Islet of Langerhans (tissue), 1 donor: ENCODE data around the gene CCDC57.

Experiments used
- FAIRE-seq: peaks from one replicate; lab custom pipeline; 2011; peaks lifted over from hg19 to GRCh38; lab: Jason Lieb, UNC

CCDC57 gene

GRCh38 chr17:82246365-82247181, 33.9 kb upstream of the CCDC57 start:
- FAIRE-seq: no peak

- FAIRE-seq: no peak
Observed at GRCh38 chr17:82246040-82246364, 33.4 kb upstream of the CCDC57 start.

GRCh38 chr17:82245134-82246039, 32.7 kb upstream of the CCDC57 start:
- FAIRE-seq: no peak

GRCh38 chr17:82244413-82245133, 31.9 kb upstream of the CCDC57 start:
- FAIRE-seq: no peak

- no peak for FAIRE-seq
Observed at GRCh38 chr17:82243648-82244412, 31.2 kb upstream of the CCDC57 start.

GRCh38 chr17:82242977-82243647, 30.5 kb upstream of the CCDC57 start:
- FAIRE-seq: no peak

- no peak for FAIRE-seq
Observed at GRCh38 chr17:82242698-82242976, 30.0 kb upstream of the CCDC57 start.

- no peak for FAIRE-seq
Observed at GRCh38 chr17:82241926-82242697, 29.5 kb upstream of the CCDC57 start.

GRCh38 chr17:82241183-82241925, 28.7 kb upstream of the CCDC57 start:
- FAIRE-seq: no peak

- no peak for FAIRE-seq
Observed at GRCh38 chr17:82240506-82241182, 28.0 kb upstream of the CCDC57 start.

GRCh38 chr17:82239926-82240505, 27.4 kb upstream of the CCDC57 start:
- FAIRE-seq: no peak

- FAIRE-seq: no peak
Observed at GRCh38 chr17:82239401-82239925, 26.8 kb upstream of the CCDC57 start.

- FAIRE-seq: no peak
Observed at GRCh38 chr17:82238472-82239201, 26.0 kb upstream of the CCDC57 start.

GRCh38 chr17:82237746-82238471, 25.3 kb upstream of the CCDC57 start:
- no peak for FAIRE-seq

- no peak for FAIRE-seq
Observed at GRCh38 chr17:82237083-82237745, 24.6 kb upstream of the CCDC57 start.

GRCh38 chr17:82236142-82236971, 23.7 kb upstream of the CCDC57 start:
- no peak for FAIRE-seq
